ENCODE data around the gene FOSL2.
A peak's percentile ranks its signal among the peaks of the same experiment; 100 is the strongest.

Gene FOSL2

DNA sequence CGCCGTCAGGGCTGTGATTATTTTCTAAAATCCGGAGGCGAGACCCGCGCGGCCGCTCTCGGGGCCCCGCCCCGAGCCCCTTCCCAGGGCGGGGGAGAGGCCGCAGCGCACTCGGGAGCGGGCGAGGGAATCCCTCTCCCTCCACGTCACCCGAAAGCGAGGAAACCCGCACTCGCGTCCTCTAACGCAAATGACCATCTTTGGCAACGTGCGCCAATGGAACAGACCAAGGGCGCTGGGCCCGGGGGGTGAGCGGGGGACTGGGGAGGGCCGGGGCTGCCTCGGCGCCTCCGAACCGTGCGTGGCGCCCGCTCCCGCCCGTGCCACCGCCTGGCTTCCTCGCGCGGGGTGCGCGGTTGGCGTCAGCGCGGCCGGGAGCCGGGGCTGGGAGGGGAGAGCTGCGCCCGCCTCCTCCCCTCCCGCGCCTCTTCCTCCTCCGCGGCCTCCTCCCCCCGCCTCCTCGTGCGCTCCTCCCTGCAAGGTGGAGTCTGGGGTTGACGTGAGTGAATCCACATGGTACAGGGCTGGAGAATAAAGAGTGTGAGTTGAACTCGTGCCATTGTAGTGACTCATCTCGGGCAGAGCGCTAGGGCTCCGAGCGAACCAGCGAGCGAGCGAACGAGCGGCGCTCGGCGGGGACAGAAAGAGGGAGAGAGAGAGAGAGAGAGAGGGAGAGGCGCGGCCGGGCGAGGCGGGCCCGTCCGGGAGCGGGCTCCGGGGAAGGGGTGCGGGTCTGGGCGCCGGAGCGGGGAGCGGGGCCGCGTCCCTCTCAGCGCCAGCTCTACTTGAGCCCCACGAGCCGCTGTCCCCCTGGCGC lies at the start of gene FOSL2:
Gene FOSL2, plus strand, starts transcription at position 562 of the 817 bp plus-strand sequence. CDS start 863 bp downstream, outside the sequence.
- DNase-seq = peak; percentile 91

DNA sequence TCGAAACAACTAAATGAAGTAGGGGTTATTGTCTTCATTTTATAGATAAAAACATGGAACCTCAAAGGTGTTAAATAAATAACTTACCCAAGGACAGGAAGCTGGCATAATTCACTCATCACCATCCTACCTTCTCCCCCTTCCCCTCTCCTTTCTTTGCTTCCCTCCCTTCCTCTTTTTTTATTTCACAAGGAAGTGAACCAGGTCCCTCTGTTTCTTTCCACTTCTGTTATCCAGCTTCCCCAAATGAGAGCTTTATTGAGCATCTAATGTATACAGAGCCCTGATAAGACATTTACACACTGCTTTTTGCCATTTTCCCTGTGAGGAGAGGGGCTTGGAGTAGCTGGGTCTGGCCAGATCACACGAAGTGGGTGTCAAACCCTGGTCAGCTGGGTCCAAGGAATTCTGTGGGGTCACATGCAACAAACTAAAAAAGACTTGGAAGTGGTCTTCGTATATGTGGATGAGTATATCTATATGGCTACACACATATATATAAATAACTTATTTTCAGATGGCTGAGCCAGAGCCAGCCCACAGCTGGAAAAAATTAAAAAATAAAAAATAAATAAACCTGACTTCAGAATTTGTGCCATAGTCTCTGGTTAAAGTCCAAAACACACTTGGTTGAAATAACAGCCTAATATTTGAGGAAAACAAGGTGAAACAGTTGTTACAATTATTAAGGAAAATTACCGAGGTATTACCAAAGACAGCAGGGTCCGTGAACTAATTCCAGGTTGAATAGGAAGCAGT lies 49.3 kb upstream of the FOSL2 start:
- no peak for DNase-seq

DNA sequence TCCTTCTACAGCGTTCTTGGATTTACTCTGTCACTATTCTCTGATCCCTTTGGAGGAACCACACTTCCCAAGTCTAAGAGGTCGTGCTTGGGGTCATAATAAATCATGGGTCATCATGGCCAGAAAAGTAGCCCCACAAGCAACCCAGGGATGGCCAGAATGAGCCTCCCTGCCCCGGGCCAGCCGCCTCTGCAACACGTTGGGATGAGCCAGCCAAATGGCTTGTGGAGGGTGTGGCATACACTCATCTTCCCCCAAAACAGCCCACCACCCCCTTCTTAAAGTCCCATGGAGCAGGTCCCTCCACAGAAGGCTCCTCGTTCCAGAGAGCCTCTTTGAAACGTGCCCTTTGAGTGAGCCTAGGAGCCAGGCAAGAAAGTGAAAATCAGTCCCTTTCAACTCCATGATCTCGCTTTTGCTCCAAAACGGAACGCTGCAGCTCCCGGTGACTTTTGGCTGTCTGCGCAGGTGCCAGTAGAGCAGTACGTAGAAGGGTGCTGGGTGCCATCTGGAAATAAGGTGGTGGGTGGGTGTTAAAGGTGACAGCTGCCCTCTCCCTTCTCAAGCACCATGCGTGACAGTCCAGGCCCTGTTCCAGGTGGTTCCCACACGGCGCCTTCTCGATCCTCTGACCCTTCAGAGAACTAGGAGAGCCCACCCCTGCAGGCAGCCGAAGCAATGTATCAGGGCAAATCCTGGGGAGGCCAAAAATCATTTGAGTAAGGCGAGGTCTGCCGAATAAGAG lies 48.5 kb upstream of the FOSL2 start:
- DNase-seq = no peak

DNA sequence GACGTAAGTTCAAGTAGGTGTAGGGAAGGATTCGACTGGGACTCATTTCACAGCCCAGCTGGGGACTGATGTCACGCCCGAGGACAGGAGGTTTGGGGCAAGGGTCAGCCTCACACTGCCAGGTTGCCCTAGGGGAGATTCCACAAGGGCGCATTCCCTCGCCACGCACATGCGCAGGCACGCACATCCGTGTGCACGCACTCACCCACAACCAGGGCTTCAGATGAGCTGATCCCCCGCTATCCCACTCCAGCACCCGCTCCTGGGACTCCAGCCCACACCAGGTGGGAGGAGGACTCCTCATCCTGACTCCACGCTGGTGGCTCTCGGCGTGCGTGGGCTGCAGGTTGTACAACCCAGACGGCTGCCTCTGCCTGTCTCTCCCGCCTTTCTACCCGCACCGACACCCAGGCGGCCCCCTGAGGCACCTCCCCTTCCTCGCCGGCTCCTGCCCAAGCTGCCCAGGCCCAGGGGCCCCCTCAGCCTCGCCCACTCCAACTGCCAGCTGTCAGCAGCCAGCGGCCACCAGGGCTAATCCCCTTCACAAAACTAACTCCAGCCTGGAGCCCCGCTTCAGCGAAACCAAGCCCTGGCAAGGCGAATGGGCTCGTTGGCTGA lies 47.8 kb upstream of the FOSL2 start:
- peak; percentile 34 for DNase-seq

DNA sequence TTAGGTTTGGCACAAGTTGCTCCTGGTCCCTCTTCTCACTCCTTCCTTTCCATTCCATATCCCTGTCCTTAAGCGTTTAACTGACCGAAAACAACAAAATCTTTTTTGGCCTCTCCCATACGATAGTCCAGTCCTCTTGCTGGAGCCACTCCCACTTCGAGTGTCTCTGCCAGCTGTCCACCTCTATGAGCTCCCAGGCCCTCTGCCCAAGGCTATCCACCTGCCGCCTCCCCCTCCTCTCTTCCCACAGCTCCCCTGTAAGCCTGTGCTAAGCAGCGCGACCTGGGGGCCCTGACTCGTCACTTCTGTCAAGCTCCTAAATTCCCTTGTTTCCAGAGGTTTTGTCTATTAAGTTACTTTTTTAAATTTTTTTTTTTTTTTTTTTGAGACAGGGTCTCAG lies 47.0 kb upstream of the FOSL2 start:
- DNase-seq = peak; percentile 39

DNA sequence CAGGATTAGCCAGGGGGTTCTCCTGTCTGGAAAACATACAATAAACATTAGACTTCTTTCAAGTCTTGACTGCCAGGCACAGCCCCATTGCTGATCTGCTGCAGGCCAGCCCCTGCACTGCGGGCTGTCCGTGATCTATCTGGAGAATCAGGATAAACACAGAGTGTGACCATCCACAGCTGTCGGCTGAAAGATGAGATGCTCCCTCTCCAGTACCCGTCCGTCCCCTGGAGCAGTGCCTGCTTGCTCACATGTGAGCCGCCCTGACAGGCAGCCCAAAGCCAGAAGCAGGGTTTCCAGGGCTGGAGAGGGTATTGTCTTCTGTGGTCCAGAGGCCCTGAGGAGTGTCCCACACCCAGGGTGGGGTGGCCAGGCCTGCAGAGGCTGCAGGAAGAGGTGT lies 46.1 kb upstream of the FOSL2 start:
- peak; percentile 11 for DNase-seq

DNA sequence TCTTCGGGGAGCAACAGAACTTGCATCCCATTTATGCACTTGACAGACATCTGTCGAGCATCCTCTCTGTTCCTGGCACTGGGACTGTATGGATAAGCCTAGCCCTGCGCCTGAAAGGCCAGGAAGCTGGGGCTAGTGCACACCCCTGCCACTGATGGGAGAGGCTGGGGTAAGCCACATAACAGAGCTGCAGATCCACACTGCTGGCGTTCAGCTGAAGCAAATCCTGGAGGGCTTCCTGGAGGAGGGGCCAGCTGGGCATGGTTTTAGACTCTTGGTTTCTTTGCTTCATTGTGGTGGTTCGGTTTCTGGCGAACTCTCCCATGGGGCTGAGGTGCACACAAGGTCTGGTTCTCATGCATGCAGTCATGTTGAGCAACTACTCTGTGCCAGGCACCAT lies 45.5 kb upstream of the FOSL2 start:
- DNase-seq = no peak

DNA sequence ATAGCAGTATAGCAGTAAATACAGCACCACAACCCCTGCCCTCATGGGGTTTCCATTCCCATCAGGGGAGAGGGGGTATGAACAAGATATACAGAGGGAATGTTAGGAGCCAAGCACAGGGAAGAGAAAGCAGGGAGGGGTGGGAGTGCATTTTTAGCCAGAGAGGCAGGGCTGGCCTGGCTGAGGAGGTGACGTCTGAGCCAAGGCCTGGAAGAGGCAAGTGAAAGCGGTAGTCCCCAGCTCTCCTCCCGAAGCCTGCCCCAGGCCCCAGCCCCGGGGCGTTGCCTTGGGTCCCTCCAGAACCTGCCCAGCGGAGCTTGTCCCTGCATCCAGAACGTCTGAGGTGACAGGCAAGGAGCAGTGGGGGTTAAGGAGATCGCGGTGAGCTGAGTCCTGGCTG lies 45.1 kb upstream of the FOSL2 start:
- no peak for DNase-seq

DNA sequence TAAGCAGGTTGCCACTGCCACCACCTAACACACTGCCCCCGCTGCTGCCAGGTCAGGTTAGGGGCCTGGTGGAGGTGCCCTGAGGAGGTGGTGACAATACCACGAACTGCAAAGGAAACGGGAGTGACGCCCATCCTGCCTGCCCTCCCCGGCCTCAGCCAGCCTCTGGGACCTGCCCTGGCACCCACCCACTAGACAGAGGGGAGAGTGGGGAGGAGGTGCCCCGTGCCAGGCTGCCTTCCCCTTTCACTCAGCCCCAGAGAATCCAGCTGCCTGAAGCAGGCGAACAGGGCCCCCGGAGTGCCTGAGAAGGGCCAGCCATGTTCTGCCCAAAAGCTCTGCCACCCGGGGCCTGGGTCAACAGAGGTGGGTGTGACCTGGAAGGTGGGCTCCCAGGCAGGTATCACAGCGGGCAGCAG lies 44.5 kb upstream of the FOSL2 start:
- no peak for DNase-seq

DNA sequence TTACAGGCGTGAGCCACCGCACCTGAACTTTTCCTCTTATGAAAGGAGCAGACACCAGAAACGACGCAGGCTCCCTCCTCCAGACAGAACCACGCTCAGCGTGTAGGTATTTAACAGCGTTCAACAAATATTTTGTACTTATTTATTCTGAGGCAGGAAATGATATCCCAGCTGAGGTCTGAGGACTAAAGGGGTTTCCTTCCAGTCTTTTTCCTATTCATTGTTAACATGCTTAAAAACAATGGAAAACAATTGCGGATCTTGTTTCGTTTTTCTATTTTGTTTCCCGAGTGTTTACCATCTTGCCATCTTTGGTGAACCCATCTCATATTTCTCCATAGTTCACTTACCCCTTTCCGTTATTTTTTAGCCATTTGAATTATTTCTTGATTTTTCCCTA lies 43.7 kb upstream of the FOSL2 start:
- DNase-seq = no peak

DNA sequence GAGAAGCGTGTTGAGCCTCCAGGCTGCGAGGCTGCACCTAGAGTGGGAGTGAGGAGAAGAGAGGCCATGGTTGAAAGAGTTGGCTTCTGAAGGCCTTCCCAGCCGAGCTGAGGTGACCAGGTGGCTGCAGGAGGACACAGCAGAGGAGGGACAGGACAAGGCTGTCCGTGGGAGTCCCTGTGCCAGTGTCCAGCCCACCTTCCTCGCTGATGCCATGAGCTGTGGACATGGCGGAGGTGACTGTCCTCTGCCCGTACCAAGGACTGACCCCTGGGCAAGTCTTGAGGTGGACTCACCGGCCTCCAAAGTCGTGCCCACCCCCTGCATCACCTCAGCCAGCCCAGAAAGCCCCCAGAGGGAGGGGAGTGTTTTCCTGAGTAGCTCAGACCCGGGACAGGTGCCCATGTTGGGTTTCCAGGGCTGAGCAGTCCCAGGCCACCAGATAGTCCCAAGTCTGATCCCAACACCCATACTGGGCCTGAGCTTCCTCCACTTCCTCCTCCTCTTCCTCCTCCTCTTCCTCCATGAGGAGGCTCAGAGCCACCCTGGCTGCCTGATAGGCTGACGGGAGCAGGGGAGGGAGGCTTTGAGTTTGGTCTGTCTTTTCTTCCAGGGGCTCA lies 43.0 kb upstream of the FOSL2 start:
- no peak for DNase-seq

DNA sequence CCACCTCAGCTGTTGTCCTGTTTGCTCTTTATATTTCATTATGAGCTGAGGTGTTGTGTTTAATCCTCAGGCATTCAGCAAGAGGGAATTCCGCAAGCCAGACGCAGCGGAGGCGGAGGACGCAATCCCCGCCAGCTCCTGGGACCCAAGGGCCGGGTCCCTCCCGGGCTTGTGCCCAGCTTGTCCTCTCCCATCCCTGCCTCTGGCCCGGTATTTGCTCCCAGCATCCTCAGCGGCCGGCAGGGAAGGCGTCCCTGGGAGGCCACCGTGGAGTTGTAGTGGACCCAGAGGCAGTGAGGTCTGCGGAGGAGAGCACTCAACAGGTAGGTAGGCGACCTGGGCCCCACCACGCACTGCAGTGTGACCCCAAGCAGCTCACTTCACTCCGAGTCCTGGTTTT lies 42.5 kb upstream of the FOSL2 start:
- no peak for DNase-seq

DNA sequence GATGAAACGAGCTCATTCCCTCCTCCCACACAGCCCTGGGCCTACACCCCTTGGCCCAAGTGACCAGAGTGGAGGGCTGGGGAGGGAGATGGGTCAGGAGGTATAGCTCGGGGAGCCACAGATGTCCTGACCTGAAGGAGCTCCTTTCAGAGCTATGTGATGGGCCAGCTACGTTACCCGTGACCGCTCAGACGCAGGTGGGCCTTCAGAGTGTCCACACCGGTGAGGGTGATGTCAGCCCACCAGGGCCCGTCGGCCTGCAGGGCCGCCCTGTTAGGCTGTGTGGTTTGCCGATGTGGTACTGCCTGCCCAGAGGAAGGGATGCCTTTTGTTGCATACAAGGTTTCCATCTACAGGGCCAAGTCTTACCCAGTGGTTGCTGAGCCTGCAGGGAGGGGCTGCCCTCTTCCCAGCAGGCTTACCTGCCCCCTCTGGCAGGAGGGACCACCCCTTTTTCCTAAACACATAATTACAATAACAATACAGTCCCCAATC lies 41.8 kb upstream of the FOSL2 start:
- no peak for DNase-seq

DNA sequence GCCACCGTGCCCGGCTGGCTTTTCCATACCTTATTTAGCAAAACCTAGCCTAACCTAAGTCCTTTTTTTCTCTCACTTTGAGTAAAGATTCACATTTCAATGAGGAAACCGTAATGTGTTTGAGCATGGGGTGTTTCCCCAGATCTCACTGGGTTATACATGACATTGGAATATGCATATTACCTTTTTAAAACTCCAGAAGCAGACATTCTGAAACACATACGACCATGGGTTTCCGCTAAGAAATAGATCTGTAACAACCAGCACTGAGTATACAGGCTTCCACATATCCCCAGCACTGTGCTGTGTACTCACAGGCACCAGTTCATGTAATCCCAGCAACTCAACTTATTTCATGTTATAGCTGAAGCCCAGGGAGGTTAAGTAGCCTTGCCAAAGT lies 41.0 kb upstream of the FOSL2 start:
- no peak for DNase-seq

DNA sequence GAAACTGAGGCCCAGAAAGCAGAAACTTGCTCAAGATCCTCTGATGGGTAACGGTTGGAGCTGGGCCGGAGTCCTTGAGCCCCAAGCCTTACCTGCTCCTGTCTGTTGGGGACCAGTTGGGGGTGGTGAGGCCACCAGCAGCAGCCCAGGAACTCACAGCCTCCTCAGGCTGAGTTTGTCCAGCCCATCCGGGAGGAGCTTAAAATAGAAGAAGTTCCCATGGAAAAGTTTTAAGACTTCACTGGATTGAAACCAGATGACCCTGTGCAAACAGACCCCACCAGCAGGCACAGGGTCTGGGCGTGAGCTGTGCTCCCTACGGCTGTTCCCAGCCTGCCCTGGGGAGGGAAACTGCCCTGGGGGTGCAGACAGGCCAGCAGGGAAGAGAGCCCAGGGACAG lies 40.6 kb upstream of the FOSL2 start:
- no peak for DNase-seq

DNA sequence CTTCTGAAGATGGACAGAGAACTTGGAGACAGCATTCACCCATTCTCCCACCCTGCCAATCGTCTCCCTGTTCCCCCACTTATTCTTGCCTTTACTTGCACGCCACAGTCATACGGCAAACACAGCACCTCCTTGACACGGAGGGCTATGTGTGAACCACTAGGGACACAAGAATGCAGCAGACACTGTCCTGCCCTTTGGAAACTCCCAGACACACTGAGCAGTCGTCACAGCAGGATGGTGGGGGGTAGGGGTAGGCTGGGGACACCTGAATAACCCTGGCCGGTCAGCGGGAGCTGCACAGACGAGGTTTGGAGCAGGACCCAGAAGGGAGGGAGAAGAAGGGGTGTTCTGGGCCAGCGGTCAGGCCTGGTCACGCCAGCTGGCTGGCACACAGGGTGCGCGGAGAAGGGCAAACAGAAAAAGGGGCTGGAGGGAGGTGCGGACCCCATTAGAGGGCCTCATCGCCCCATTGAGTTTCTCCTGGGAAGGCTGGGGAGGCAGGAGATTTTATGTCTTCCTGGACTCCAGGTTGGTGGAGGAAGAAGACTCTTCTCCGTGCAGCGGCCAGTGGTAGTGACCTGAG lies 40.0 kb upstream of the FOSL2 start:
- no peak for DNase-seq

DNA sequence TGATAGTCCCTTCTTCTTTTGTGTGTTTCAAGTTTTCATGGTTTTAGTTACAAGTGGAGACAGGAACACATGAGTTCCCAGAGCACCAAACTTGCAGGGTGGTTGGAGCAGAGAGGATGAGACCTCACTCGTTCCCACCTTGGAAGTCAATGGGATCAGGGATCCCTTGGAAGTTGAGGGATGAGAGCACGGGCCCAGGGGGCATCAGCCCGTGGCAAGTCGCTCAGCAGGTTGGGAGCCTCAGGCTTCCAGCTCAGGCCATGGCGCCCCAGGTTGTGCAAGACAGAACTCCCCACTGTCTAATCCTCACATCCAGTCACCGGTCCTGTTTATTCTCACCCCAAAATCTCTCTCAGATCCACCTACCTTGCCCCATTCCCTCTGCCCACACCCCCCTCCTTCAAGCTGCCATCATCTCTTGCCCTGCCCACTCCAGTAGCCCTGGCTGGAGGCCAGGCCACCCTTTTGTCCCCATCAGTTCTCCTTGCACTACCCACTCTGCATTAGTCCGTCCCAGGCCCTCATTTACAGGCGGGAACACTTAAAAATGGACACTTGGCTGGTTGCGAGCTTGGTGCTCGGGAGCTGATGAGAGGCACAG lies 37.6 kb upstream of the FOSL2 start:
- DNase-seq = no peak

DNA sequence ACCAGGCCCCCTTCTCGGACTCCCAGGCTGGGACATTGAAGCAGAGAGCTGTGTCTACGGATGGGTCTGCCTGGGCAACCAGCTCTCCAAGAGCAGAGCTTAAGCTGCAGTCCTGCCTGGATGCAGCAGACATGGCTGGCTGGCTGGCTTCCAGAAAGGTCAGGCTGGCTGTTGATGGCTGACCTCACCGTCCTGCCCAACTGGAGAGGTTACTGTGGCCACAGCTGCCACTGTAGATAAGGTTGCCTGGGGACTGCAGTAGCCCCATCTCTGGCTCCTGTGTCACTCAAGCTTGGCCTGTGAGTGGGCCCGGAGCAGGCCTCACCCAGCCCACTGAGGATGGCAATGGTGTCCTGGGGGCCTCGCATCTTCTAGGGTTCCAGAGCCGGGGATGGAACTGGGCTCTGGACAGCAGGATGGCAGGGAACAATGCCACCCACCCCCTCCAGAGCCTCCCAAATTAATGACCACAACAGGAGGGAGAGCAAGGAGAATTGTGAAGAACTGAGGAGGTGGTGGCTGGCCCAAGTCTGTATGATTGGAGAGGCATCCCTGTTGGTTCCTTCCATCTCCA lies 37.0 kb upstream of the FOSL2 start:
- no peak for DNase-seq

DNA sequence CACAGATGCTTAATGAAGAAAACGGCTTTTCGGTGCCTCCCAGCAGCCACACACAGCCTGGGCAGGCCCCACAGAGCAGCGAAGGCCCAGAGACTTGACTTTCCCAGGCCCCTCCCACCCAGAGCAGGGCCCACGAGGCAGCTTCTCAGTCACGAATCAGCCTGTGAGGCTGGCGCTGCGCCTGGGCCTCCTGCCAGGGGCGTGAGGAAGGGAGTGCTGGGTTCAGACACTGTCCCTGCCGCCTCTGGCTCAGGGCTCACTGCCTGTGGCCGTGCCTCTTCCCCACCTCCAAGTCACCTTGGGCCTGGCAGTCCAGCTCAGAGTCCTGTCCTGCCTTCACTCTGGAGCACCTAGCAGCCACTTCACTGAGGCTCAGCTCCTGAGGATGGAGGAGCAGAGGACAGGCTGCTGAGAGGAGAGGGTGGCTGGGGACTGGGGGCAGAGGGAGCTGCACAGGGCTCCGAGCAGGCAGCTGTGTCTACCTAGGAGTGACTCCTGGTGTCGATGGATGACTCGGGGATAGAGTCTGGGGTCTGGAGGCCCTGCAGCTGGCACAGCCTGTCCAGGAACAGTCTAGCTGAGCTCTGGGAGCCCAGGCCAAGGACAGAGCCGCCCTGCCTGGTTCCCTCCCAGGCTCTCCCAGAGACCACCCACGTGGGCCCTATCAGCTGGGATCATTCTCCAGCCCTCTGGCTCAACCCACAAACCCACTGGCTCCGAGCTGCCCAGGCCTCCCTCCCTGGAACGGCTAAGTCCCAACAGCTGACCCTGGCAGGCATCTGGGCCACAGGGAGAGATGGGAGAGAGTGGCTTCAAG lies 36.4 kb upstream of the FOSL2 start:
- no peak for DNase-seq

DNA sequence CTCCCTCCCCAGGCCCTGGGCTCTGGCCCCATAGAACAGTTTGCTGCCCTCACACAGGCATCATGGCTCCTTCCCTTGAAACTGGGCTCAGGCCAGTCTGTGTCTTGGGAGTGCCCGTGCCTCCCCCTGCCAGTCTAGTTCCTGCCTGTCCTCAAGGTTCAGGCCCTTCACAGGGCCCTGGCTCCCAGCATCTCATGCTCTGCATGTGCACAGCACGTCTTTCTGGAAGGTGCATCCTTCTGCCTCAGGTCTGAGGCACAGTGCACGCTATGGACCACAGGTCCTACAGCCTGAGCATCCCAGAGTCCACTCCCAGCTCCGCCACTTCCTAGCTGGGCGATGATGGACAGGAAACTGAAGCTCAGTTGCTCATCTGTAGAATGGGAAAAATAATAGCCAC lies 35.6 kb upstream of the FOSL2 start:
- DNase-seq = no peak
